T-helper 1 cell (primary cell): ENCODE results near the gene PPP2R5C.
A peak's percentile ranks its signal among the peaks of the same experiment; 100 is the strongest.
"Not testable (repeated sequence)": the region's sequence is repeated elsewhere in the genome, so short reads cannot be mapped to it uniquely, and the experiment has no call there.

ENCODE experiments used
- DNase-seq, 5 donors: peaks; one replicate each; pipeline ENCODE4 v3.0.0-alpha.2; 2012 to 2020

PPP2R5C gene

GRCh38 chr14:101956179-101956885 is 194.8 kb downstream of the PPP2R5C start:
- DNase-seq, result no peak

GRCh38 chr14:101957406-101958234 is 196.1 kb downstream of the PPP2R5C start:
- no peak for DNase-seq

- DNase-seq, result no peak
Observed at GRCh38 chr14:101958418-101959180, 197.1 kb downstream of the PPP2R5C start.

GRCh38 chr14:101959277-101959676 is 197.8 kb downstream of the PPP2R5C start:
- DNase-seq, result no peak

GRCh38 chr14:101960225-101960624 is 198.7 kb downstream of the PPP2R5C start:
- peak in 1 of 5 donors; percentile 23 for DNase-seq

- peak; percentile 43 to 81 (median 66) for DNase-seq
Observed at GRCh38 chr14:101961011-101961721, 199.7 kb downstream of the PPP2R5C start.

- no peak for DNase-seq
Observed at GRCh38 chr14:101961746-101962502, 200.4 kb downstream of the PPP2R5C start.

- DNase-seq, result no peak
Observed at GRCh38 chr14:101962503-101962874, 201.0 kb downstream of the PPP2R5C start.

GRCh38 chr14:101963052-101963451 is 201.5 kb downstream of the PPP2R5C start:
- no peak for DNase-seq

- DNase-seq, result no peak
Observed at GRCh38 chr14:101963656-101964296, 202.3 kb downstream of the PPP2R5C start.

- peak; percentile 81 to 92 (median 83) for DNase-seq
Observed at GRCh38 chr14:101964297-101965180, 203.0 kb downstream of the PPP2R5C start, which contains the start of gene DYNC1H1. DYNC1H1 (plus strand) TSS chr14:101964573; CDS start chr14:101964692, 119 bp downstream.

GRCh38 chr14:101965181-101965544 is 203.7 kb downstream of the PPP2R5C start:
- DNase-seq, result peak; percentile 38 to 70 (median 53)

GRCh38 chr14:101965770-101966722 is 204.5 kb downstream of the PPP2R5C start:
- DNase-seq, result no peak

- DNase-seq, result no peak
Observed at GRCh38 chr14:101966742-101967141, 205.2 kb downstream of the PPP2R5C start.

GRCh38 chr14:101968186-101968585 is 206.7 kb downstream of the PPP2R5C start:
- DNase-seq, result no peak

- DNase-seq, result no peak
Observed at GRCh38 chr14:101969481-101969880, 208.0 kb downstream of the PPP2R5C start.

GRCh38 chr14:101970830-101971400 is 209.4 kb downstream of the PPP2R5C start:
- DNase-seq, result no peak

- DNase-seq, result not testable (repeated sequence)
Observed at GRCh38 chr14:101971458-101971857, 209.9 kb downstream of the PPP2R5C start.
